Endodermal cell (in vitro differentiated cells): ENCODE data around the gene STK17B. TPM values are rescaled to one million over a fixed set of nuclear protein-coding genes. Genes with fewer than 3 reads are reported as not detected.

Source experiments
- DNase-seq: peaks from one replicate; pipeline ENCODE4 v3.0.0-alpha.2; 2017
- H3K27ac ChIP-seq: 2 replicates; pipeline ENCODE4 v1.5.1; 2013; ENCODE audit warnings: mild to moderate bottlenecking, low read depth, low read length, moderate library complexity
- H3K27me3 ChIP-seq: 2 replicates; pipeline ENCODE4 v1.6.1; 2013; ENCODE audit warnings: mild to moderate bottlenecking, low read length, moderate library complexity; ENCODE audit not compliant: insufficient read depth, control insufficient read depth, poor library complexity, severe bottlenecking
- H3K36me3 ChIP-seq: 2 replicates; pipeline ENCODE4 v1.7.0; 2013; ENCODE audit warnings: mild to moderate bottlenecking, low read length, moderate library complexity; ENCODE audit not compliant: control insufficient read depth, insufficient read depth
- H3K4me1 ChIP-seq: one replicate; pipeline ENCODE4 v1.7.0; 2013; ENCODE audit warnings: low read length; ENCODE audit not compliant: control insufficient read depth, insufficient read depth
- H3K4me3 ChIP-seq: 2 replicates; pipeline ENCODE4 v1.5.1; 2013; ENCODE audit warnings: mild to moderate bottlenecking, low read length, moderate library complexity
- H3K9ac ChIP-seq: 2 replicates; pipeline ENCODE4 v1.6.1; 2013; ENCODE audit warnings: mild to moderate bottlenecking, low read length, moderate library complexity; ENCODE audit not compliant: poor library complexity, severe bottlenecking; ENCODE audit errors: extremely low read depth
- H3K9me3 ChIP-seq: 2 replicates; pipeline ENCODE4 v1.6.1; 2013; ENCODE audit warnings: mild to moderate bottlenecking, low read length, moderate library complexity; ENCODE audit not compliant: control insufficient read depth
- H3K27ac Mint-ChIP-seq: 2 replicates; pipeline ENCODE4 v1.8.0; 2020; ENCODE audit warnings: mixed read lengths
- H3K27me3 Mint-ChIP-seq: 2 replicates; pipeline ENCODE4 v1.8.0; 2021; ENCODE audit warnings: mild to moderate bottlenecking, mixed read lengths; ENCODE audit not compliant: insufficient read depth
- H3K36me3 Mint-ChIP-seq: 2 replicates; pipeline ENCODE4 v1.8.0; 2020; ENCODE audit warnings: low read depth, mixed read lengths
- H3K4me1 Mint-ChIP-seq: 2 replicates; pipeline ENCODE4 v1.8.0; 2020; ENCODE audit warnings: mixed read lengths
- H3K4me3 Mint-ChIP-seq: 2 replicates; pipeline ENCODE4 v1.8.0; 2020; ENCODE audit warnings: mild to moderate bottlenecking, moderate library complexity, mixed read lengths
- H3K9me3 Mint-ChIP-seq: 2 replicates; pipeline ENCODE4 v1.8.0; 2020; ENCODE audit warnings: mild to moderate bottlenecking, mixed read lengths
- CTCF ChIP-seq: fragments of 200-600 bp; sonication (generic); conservative IDR thresholded peaks from 2 replicates; pipeline ENCODE4 v1.5.0; 2021; ENCODE audit warnings: antibody characterized with exemption, mild to moderate bottlenecking
- WGBS, 2 experiments: methylation state at CpG; one replicate each; pipeline versions ENCODE4 v1.1.5 to v1.1.7; 2013; ENCODE audit warnings: missing lambda C conversion rate in 2 of 2, mixed read lengths in 1 of 2; ENCODE audit not compliant: insufficient coverage in 1 of 2, insufficient read length in 1 of 2; 5-methylcytosine and 5-hydroxymethylcytosine counted together
- total RNA-seq, 2 donors: library from RNA; stranded (reverse); fragmentation: NEBNext Ultra II Directional in 1 of 2; extraction: Animal tissue kit (Norgen Biotek cat#: 25700) in 1 of 2; gene quantifications; 2 replicates in 1 of 2; 3 replicates in 1 of 2; pipeline ENCODE4 v1.2.1, GENCODE V29; 2021

Gene STK17B
- total RNA-seq, 2 donors from 2014 or later: 6.2 to 10.8 TPM

DNA sequence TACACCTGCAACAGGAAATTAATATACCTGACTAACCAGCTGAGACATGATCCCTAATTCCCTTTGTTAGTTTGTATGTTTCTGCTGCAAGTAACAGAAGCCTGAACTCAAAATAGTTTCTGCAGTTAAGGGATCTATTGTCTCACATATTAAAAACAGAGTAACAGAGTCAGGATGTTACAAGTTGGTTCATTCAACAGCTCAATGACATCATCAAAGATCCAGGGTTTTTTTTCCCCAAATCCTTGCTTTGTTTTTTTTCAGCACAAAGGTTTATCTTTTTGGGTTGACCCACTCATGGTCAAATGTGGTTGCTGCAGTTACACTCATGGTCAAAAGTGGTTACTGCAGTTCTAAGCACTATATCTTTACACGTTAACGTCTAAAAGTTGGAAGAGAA, 67.8 kb downstream of the STK17B start:
- Mint-ChIP-seq H3K4me1 (peaks cover 5% of the 10 kb centered on the region), H3K36me3 (no peaks in the 10 kb centered on the region), H3K27me3 (no peaks in the 10 kb centered on the region), H3K9me3 (no peaks in the 10 kb centered on the region), H3K4me3 (no peak overlapping the region), H3K27ac (no peak overlapping the region)
- no peak for DNase-seq
- Histone ChIP-seq H3K4me3 (no peak overlapping the region), H3K36me3 (no peaks in the 10 kb centered on the region), H3K27me3 (no peaks in the 10 kb centered on the region), H3K9ac (no peak overlapping the region), H3K9me3 (no peaks in the 10 kb centered on the region), H3K4me1 (no peaks in the 10 kb centered on the region), H3K27ac (no peak overlapping the region)
- TF ChIP-seq CTCF: no peak
- WGBS, 2 experiments: 90 to 100% methylated on average over 2 of the region's 2 CpGs

DNA sequence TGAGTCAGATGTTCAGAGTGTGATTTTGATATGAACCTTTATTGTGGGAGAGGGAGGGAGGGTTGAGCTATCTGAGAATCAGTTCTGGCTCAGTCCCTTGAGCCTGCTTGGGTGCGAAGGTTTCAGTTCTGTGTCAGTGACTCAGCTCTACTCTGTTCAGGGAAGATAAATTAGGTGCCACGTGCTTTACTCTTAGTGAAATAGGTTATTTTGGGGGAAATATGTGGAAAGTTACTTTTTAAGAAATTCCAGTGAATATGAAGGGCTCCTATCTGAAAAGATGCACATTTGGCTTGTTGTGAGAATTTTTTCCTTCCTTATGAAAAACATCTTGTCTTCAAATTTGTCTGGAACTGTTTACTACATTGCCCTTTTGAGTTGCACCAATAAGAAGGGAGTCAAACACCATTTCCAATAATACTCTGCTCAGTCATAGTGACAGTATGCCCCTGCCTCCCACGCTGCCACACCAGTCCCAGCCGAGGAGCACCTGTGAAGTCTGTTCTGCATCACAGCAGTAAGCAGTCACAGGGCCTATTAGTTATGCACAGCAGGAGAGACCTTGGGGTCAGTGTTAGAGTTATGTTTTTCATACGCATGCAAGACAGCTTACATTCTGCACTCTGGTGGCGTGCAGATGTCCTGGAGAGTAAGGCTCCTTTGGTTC, 69.9 kb downstream of the STK17B start:
- H3K4me3 ChIP-seq: no peak overlapping the region
- H3K27me3 ChIP-seq: no peaks in the 10 kb centered on the region
- H3K27ac ChIP-seq: no peak overlapping the region
- H3K27ac Mint-ChIP-seq: no peak overlapping the region
- no peak overlapping the region for H3K9ac ChIP-seq
- 64 to 70% methylated on average over 4 to 6 of the region's 6 CpGs for WGBS, 2 experiments
- no peaks in the 10 kb centered on the region for H3K9me3 Mint-ChIP-seq
- no peak overlapping the region for H3K4me3 Mint-ChIP-seq
- TF ChIP-seq CTCF: no peak
- no peaks in the 10 kb centered on the region for H3K27me3 Mint-ChIP-seq
- H3K9me3 ChIP-seq: no peaks in the 10 kb centered on the region
- peaks cover 5% of the 10 kb centered on the region for H3K4me1 Mint-ChIP-seq
- no peaks in the 10 kb centered on the region for H3K36me3 ChIP-seq
- no peaks in the 10 kb centered on the region for H3K36me3 Mint-ChIP-seq
- DNase-seq: no peak
- H3K4me1 ChIP-seq: no peaks in the 10 kb centered on the region

DNA sequence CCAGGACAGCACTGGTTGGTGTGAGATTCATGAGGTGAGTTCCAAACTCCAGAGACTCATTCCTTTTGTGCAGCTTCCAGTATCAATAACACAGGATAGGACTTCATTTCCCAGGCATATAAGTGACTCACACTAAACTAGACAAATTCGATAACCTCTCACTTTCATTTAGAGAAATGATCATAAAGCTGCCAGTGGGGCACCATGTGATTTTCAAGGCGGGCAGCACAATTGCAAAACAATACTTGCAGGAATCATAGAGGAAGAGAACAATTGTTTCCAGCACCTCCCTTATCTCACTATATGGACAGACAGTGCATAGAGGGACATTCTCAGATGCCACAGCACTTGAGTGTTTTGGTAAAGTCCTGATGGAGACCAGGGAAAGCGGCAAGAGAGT, 71.5 kb downstream of the STK17B start:
- Histone ChIP-seq H3K9me3 (no peaks in the 10 kb centered on the region), H3K27me3 (no peaks in the 10 kb centered on the region), H3K9ac (no peak overlapping the region), H3K4me3 (no peak overlapping the region), H3K4me1 (no peaks in the 10 kb centered on the region), H3K36me3 (no peaks in the 10 kb centered on the region), H3K27ac (no peak overlapping the region)
- WGBS, 2 experiments: 90 to 94% methylated on average over 2 to 3 of the region's 3 CpGs
- TF ChIP-seq CTCF: no peak
- Mint-ChIP-seq H3K36me3 (no peaks in the 10 kb centered on the region), H3K9me3 (peaks cover 1% of the 10 kb centered on the region), H3K4me1 (peaks cover 5% of the 10 kb centered on the region), H3K4me3 (no peak overlapping the region), H3K27me3 (no peaks in the 10 kb centered on the region), H3K27ac (no peak overlapping the region)
- DNase-seq: no peak
